Measurements from ENCODE around the gene DYNC1H1. TPM values are rescaled to one million over a fixed set of nuclear protein-coding genes. Genes with fewer than 3 reads are reported as not detected.
A peak's percentile ranks its signal among the peaks of the same experiment; 100 is the strongest.

Gene DYNC1H1
- total and polyA plus RNA-seq, 10 donors = 65.9 to 446 (median 351) TPM

GRCh38 chr14:101955695-101956161, 8.6 kb upstream of the DYNC1H1 start:
- no peaks in the 10 kb centered on the region for H3K27me3 ChIP-seq (replicated peaks in 1 of 7)
- DNase-seq = peak; percentile 68
- no peaks in the 10 kb centered on the region for H3K36me3 ChIP-seq
- H3K4me3 ChIP-seq = no peak overlapping the region
- WGBS, 5 donors = 79 to 92% (median 86%) methylated on average over 10 to 34 of the region's 34 CpGs
- no peak for TF ChIP-seq CTCF (IDR thresholded peaks at IDR 0.05 in 8 of 11, conservative IDR thresholded peaks at IDR 0.05 in 3 of 11)
- no peak for TF ChIP-seq POLR2AphosphoS5 (IDR thresholded peaks at IDR 0.05)
- TF ChIP-seq POLR2A (IDR thresholded peaks at IDR 0.05) = no peak
- no peak overlapping the region for H3K27ac ChIP-seq
- intact Hi-C loops (cut with DNase I; ENCODE audit: low total_unique reads) = no loop called here
- no peaks in the 10 kb centered on the region for H3K9me3 ChIP-seq
- H3K4me1 ChIP-seq = peaks cover 0 to 8% (median 0%) of the 10 kb centered on the region in 6 donors

- 85 to 90% (median 87%) methylated on average over 24 to 25 of the region's 25 CpGs for WGBS, 5 donors
- intact Hi-C loops (cut with DNase I; ENCODE audit: low total_unique reads) = no loop called here
- no peak overlapping the region for H3K4me3 ChIP-seq
These were observed 8.0 kb upstream of the DYNC1H1 start for GRCh38 chr14:101956179-101956885.

GRCh38 chr14:101957406-101958234, 6.8 kb upstream of the DYNC1H1 start:
- 82 to 92% (median 87%) methylated on average over 13 of the region's 13 CpGs for WGBS, 5 donors
- no peak for TF ChIP-seq POLR2A (IDR thresholded peaks at IDR 0.05)
- no peak for TF ChIP-seq POLR2AphosphoS5 (IDR thresholded peaks at IDR 0.05)
- no peak for TF ChIP-seq CTCF (IDR thresholded peaks at IDR 0.05 in 8 of 11, conservative IDR thresholded peaks at IDR 0.05 in 3 of 11)
- peak; percentile 62 for DNase-seq
- no peaks in the 10 kb centered on the region for H3K9me3 ChIP-seq
- intact Hi-C loops (cut with DNase I; ENCODE audit: low total_unique reads) = no loop called here
- H3K36me3 ChIP-seq = no peaks in the 10 kb centered on the region
- H3K4me1 ChIP-seq = peaks cover 0 to 18% (median 7%) of the 10 kb centered on the region in 6 donors
- no peak overlapping the region for H3K4me3 ChIP-seq
- H3K27me3 ChIP-seq (replicated peaks in 1 of 7) = no peaks in the 10 kb centered on the region
- no peak overlapping the region for H3K27ac ChIP-seq

More at GRCh38 chr14:101956179-101956885, 8.0 kb upstream of the DYNC1H1 start:
- TF ChIP-seq CTCF (IDR thresholded peaks at IDR 0.05 in 8 of 11, conservative IDR thresholded peaks at IDR 0.05 in 3 of 11) (no peak), POLR2AphosphoS5 (IDR thresholded peaks at IDR 0.05) (no peak), POLR2A (IDR thresholded peaks at IDR 0.05) (no peak)
- Histone ChIP-seq H3K27me3 (replicated peaks in 1 of 7) (no peaks in the 10 kb centered on the region), H3K36me3 (no peaks in the 10 kb centered on the region), H3K4me1 (peaks cover 0 to 14% (median 6%) of the 10 kb centered on the region in 6 donors), H3K9me3 (no peaks in the 10 kb centered on the region), H3K27ac (no peak overlapping the region)
- peak; percentile 57 for DNase-seq

Data from spleen (tissue), 11 donors.